ENCODE results near the gene DLST.

DLST gene

GRCh38 chr14:74947353-74948227 is 65.9 kb downstream of the DLST start:
- H3K4me2 ChIP-seq (ENCODE audit: low read length) = no peak overlapping the region
- H3K27me3 ChIP-seq (ENCODE audit: control insufficient read depth, insufficient read depth, low read length) = no peaks in the 10 kb centered on the region
- H2AFZ ChIP-seq = no peak overlapping the region
- H3K36me3 ChIP-seq (ENCODE audit: control insufficient read depth, insufficient read depth, low read length) = no peaks in the 10 kb centered on the region
- H3K4me1 ChIP-seq = peaks cover 3% of the 10 kb centered on the region
- H3K27ac ChIP-seq = no peak overlapping the region
- H3K9ac ChIP-seq = no peak overlapping the region
- no peaks in the 10 kb centered on the region for H3K79me2 ChIP-seq
- H3K9me3 ChIP-seq (ENCODE audit: control insufficient read depth, low read length) = no peaks in the 10 kb centered on the region
- H3K4me3 ChIP-seq (ENCODE audit: low read depth, low read length) = no peak overlapping the region
- no peak for TF ChIP-seq CTCF (IDR thresholded peaks at IDR 0.05)

- no peak overlapping the region for H2AFZ ChIP-seq
- no peak for TF ChIP-seq CTCF (IDR thresholded peaks at IDR 0.05)
- H3K36me3 ChIP-seq (ENCODE audit: control insufficient read depth, insufficient read depth, low read length) = no peaks in the 10 kb centered on the region
- no peak overlapping the region for H3K4me2 ChIP-seq (ENCODE audit: low read length)
- no peaks in the 10 kb centered on the region for H3K9me3 ChIP-seq (ENCODE audit: control insufficient read depth, low read length)
- no peaks in the 10 kb centered on the region for H3K79me2 ChIP-seq
- peaks cover 3% of the 10 kb centered on the region for H3K4me1 ChIP-seq
- H3K27ac ChIP-seq = no peak overlapping the region
- H3K27me3 ChIP-seq (ENCODE audit: control insufficient read depth, insufficient read depth, low read length) = no peaks in the 10 kb centered on the region
- no peak overlapping the region for H3K9ac ChIP-seq
- H3K4me3 ChIP-seq (ENCODE audit: low read depth, low read length) = no peak overlapping the region
These were observed 66.8 kb downstream of the DLST start for GRCh38 chr14:74948228-74949175.

GRCh38 chr14:74949191-74949601 is 67.5 kb downstream of the DLST start:
- no peak for TF ChIP-seq CTCF (IDR thresholded peaks at IDR 0.05)

GRCh38 chr14:74949859-74950573 is 68.3 kb downstream of the DLST start:
- Histone ChIP-seq H3K4me1 (peaks cover 13% of the 10 kb centered on the region), H2AFZ (no peak overlapping the region), H3K79me2 (no peaks in the 10 kb centered on the region), H3K36me3 (ENCODE audit: control insufficient read depth, insufficient read depth, low read length) (no peaks in the 10 kb centered on the region), H3K9ac (no peak overlapping the region), H3K9me3 (ENCODE audit: control insufficient read depth, low read length) (no peaks in the 10 kb centered on the region), H3K27ac (no peak overlapping the region), H3K4me3 (ENCODE audit: low read depth, low read length) (no peak overlapping the region), H3K4me2 (ENCODE audit: low read length) (no peak overlapping the region), H3K27me3 (ENCODE audit: control insufficient read depth, insufficient read depth, low read length) (no peaks in the 10 kb centered on the region)
- TF ChIP-seq CTCF (IDR thresholded peaks at IDR 0.05) = no peak

More at GRCh38 chr14:74949191-74949601, 67.5 kb downstream of the DLST start:
- no peak overlapping the region for H3K4me2 ChIP-seq (ENCODE audit: low read length)
- no peaks in the 10 kb centered on the region for H3K36me3 ChIP-seq (ENCODE audit: control insufficient read depth, insufficient read depth, low read length)
- H3K9ac ChIP-seq = no peak overlapping the region
- no peaks in the 10 kb centered on the region for H3K9me3 ChIP-seq (ENCODE audit: control insufficient read depth, low read length)
- no peak overlapping the region for H2AFZ ChIP-seq
- peaks cover 8% of the 10 kb centered on the region for H3K4me1 ChIP-seq
- no peaks in the 10 kb centered on the region for H3K79me2 ChIP-seq
- no peak overlapping the region for H3K27ac ChIP-seq
- no peaks in the 10 kb centered on the region for H3K27me3 ChIP-seq (ENCODE audit: control insufficient read depth, insufficient read depth, low read length)
- H3K4me3 ChIP-seq (ENCODE audit: low read depth, low read length) = no peak overlapping the region

Data from parathyroid adenoma (tissue), 2 donors.